Measurements from ENCODE around the gene RSPH10B2.
"Not testable (repeated sequence)": the region's sequence is repeated elsewhere in the genome, so short reads cannot be mapped to it uniquely, and the experiment has no call there.

GRCh38 chr7:6845971-6846449 lies 92.1 kb downstream of the RSPH10B2 start:
- TF ChIP-seq, protein P1, sequence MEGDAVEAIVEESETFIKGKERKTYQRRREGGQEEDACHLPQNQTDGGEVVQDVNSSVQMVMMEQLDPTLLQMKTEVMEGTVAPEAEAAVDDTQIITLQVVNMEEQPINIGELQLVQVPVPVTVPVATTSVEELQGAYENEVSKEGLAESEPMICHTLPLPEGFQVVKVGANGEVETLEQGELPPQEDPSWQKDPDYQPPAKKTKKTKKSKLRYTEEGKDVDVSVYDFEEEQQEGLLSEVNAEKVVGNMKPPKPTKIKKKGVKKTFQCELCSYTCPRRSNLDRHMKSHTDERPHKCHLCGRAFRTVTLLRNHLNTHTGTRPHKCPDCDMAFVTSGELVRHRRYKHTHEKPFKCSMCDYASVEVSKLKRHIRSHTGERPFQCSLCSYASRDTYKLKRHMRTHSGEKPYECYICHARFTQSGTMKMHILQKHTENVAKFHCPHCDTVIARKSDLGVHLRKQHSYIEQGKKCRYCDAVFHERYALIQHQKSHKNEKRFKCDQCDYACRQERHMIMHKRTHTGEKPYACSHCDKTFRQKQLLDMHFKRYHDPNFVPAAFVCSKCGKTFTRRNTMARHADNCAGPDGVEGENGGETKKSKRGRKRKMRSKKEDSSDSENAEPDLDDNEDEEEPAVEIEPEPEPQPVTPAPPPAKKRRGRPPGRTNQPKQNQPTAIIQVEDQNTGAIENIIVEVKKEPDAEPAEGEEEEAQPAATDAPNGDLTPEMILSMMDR (optimal IDR thresholded peaks at IDR 0.05 in 1 of 3, IDR thresholded peaks at IDR 0.05 in 1 of 3, conservative IDR thresholded peaks at IDR 0.05 in 1 of 3; ENCODE audit: extremely low read depth in 1 of 3, insufficient read depth in 2 of 3, low read length in 3 of 3) = not testable (repeated sequence)
- TF ChIP-seq EZH2 (IDR thresholded peaks at IDR 0.05; ENCODE audit: low read length) = not testable (repeated sequence)

Data from keratinocyte (primary cell).